ENCODE data around the gene LMBR1.
"Not testable (repeated sequence)": the region's sequence is repeated elsewhere in the genome, so short reads cannot be mapped to it uniquely, and the experiment has no call there.

The LMBR1 gene

GRCh38 chr7:156752367-156753228, 140.4 kb downstream of the LMBR1 start:
- DNase-seq: no peak

GRCh38 chr7:156751319-156751718, 141.7 kb downstream of the LMBR1 start:
- DNase-seq: no peak

- DNase-seq: no peak
These were observed 145.3 kb downstream of the LMBR1 start for GRCh38 chr7:156747718-156748117.

DNA sequence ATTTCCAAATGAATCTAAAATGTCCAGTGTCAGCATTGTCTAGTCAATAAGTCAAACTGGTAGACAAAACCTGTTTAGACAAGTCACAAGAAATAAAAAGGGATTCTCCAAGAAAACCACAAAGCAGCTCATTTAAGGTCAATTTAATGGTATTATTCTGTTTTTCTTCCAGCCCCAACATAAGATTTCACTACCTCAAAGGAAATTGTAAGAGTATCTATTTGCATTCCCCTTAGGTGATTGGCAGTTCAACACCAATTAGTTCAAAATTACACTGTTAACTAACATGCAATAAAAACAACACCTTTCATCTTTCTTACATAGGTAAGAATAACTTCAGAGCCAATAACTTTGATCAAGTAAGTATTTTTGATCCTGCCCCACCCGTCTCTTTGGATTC, 146.1 kb downstream of the LMBR1 start:
- DNase-seq: no peak

GRCh38 chr7:156739596-156739995, 153.4 kb downstream of the LMBR1 start:
- DNase-seq: no peak

- DNase-seq: no peak
These were observed 157.1 kb downstream of the LMBR1 start for GRCh38 chr7:156735851-156736250.

GRCh38 chr7:156733638-156734037, 159.3 kb downstream of the LMBR1 start:
- DNase-seq: no peak

DNA sequence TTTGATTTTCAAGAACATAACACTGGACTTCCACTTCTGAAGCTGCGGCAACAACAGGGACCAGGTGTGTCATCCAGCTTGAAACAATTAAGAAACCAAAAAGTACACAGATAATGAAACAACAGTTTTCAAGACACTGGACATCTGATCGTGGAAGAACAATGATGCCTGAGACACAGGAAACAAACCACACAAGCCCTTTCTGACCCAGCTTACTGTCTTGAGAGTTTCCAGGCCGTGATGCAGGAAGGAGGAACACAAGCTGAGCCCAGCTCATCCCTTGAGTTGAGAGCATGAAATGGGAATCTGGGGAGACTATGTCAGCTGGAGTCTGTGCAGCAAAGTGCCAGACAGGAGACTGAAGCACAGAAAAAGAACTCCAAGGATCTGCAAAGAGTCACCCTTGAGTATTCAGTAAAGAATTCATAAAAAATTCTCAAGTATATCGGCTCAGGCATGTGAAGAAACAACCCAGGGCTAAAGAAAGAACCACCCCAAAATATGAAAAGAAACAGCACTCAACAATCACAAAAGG, 160.8 kb downstream of the LMBR1 start:
- DNase-seq: no peak

- DNase-seq: no peak
These were observed 161.3 kb downstream of the LMBR1 start for GRCh38 chr7:156731651-156732050.

GRCh38 chr7:156725936-156726335, 167.0 kb downstream of the LMBR1 start:
- DNase-seq: no peak

- no peak for DNase-seq
These were observed 167.9 kb downstream of the LMBR1 start for GRCh38 chr7:156725073-156725472.

- no peak for DNase-seq
These were observed 170.7 kb downstream of the LMBR1 start for GRCh38 chr7:156722043-156722826.

GRCh38 chr7:156703773-156704482, 189.1 kb downstream of the LMBR1 start:
- no peak for DNase-seq

DNA sequence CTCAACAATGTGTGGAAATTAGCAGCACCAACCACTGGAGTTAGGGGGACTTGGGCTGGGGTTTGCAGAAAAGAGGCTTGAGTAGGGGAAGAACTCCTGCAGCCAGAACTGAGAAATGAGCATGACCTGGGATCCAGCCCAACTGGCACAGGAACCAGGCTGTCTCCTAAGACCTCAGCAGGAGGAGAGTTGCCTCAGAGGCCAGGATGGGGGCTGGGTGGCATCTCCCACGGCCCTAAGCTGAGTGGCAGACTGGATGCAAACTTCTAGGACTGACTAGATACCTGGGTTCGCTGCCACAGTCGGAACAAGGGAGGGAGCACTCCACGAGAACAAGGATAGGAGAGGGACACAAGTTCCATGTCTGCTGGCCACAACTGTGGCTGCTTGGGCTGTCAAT, 189.8 kb downstream of the LMBR1 start:
- no peak for DNase-seq

DNA sequence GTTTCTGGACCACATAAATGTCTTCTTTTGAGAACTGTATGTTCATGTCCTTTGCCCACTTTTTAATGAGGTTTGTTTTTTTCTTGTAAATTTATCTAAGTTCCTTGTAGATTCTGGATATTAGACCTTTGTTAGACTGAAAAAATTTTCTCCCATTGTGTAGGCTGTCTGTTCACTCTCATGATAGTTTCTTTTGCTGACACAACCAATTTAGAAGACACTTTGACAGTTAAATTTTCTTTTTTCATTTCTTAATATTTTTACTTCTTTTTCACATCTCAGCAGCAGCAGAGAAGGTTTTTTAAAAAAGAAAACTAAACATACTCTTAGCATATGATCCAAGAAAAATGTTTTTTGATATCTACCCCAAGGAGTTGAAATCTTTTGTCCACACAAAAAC, 190.6 kb downstream of the LMBR1 start:
- DNase-seq: no peak

DNA sequence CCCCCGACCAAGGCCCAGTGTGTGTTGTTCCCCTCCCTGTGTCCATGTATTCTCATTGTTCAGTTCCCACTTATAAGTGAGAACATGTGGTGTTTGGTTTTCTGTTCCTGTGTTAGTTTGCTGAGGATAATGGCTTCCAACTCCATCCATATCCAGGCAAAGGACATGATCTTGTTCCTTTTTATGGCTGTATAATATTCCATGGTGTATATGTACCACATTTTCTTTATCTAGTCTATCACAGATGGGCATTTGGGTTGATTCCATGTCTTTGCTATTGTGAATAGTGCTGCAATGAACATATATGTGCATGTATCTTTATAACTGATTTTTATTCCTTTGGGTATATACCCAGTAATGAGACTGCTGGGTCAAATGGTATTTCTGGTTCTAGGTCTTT, 191.2 kb downstream of the LMBR1 start:
- DNase-seq: not testable (repeated sequence)

GRCh38 chr7:156698512-156698911, 194.5 kb downstream of the LMBR1 start:
- DNase-seq: not testable (repeated sequence)

DNA sequence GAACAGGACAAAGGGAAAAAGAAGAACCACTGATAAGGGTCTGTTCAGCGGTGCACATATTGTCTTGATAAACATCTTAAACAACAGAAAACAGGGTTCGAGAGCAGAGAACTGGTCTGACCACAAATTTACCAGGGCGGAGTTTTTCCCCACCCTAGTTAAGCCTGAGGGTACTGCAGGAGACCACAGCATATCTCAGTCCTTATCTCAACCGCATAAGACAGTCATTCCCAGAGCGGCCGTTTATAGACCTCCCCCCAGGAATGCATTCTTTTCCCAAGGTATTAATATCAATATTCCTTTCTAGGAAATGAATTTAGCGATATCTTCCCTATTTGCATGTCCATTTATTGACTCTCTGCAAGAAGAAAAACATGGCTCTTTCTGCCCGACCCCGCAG, 195.7 kb downstream of the LMBR1 start:
- DNase-seq: not testable (repeated sequence)

- no peak for DNase-seq
These were observed 199.4 kb downstream of the LMBR1 start for GRCh38 chr7:156693627-156694026.

- DNase-seq: no peak
These were observed 200.1 kb downstream of the LMBR1 start for GRCh38 chr7:156692849-156693248.

DNA sequence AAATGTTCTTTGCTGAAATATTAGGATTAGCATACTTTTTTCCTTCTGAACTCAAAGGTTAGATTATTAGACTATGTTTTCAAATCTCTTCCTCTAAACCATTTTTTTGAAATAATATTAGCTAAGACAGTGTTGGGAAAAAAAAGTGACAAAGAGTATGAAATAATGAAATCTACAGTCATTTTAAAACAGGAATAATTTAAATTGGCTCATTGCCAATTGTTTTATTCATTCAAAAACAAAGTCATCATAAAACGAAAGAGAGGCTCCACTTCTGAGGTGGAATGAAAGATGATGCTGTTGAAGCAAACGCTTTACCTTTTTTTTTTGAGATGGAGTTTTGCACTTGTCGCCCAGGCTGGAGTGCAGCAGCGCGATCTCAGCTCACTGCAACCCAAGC, 201.2 kb downstream of the LMBR1 start:
- no peak for DNase-seq

- no peak for DNase-seq
These were observed 208.3 kb downstream of the LMBR1 start for GRCh38 chr7:156684661-156685060.

GRCh38 chr7:156684251-156684650, 208.7 kb downstream of the LMBR1 start:
- no peak for DNase-seq

Data from activated gamma-delta T cell treated with Interleukin-2 at 50 U/mL for 16 hours (primary cell).